HG03175 (cell line): ENCODE measurements around the gene CDC27.
"Not testable (repeated sequence)": the region's sequence is repeated elsewhere in the genome, so short reads cannot be mapped to it uniquely, and the experiment has no call there.

ENCODE experiments used
- ATAC-seq: cut with Tn5 transposase; IDR thresholded peaks from one replicate; pipeline ENCODE4 v1.9.1; 2021; ENCODE audit warnings: mild to moderate bottlenecking, moderate library complexity; ENCODE audit not compliant: unreplicated experiment

CDC27 gene

DNA sequence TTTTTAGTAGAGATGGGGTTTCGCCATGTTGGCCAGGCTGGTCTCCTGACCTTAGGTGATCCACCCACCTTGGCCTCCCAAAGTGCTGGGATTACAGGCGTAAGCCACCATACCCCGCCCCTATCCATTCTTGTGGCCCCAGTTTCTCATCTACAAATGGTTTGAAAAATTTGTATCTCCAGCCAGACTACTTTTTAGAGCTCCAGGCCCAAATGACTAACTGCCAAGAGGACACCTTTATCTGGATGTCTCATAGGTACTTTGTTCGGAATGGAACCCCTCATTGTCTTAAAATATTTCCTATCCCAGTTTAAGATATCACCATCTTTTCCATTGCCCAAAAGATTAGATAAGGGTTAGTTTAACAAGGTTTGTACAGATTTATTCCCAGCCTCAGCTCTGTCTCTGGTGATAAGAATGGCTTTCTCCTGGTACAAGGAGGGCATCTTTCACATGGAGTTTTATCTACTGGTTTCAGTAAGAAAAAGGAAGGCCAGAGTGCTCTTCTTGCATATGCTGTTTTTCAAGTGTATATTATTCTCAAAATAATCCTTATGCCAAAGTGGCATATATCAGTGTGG is 4.9 kb upstream of the CDC27 start:
- ATAC-seq = no peak

DNA sequence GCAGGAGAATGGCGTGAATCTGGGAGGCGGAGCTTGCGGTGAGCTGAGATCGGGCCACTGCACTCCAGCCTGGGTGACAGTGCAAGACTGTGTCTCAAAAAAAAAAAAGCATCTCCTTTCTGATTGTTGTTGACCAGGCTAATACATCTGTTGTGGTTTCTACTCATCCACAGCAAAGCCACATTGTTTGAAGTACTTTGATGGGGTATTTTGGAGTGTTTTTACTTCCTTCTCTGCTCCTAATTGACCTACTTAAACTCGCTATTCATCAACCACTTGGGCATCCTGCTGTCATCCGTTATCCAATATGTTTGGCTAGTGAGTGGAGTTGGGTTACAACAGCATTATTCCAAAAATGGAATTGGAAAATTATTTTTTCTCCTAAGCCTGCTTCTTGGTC is 3.5 kb upstream of the CDC27 start:
- ATAC-seq = no peak

DNA sequence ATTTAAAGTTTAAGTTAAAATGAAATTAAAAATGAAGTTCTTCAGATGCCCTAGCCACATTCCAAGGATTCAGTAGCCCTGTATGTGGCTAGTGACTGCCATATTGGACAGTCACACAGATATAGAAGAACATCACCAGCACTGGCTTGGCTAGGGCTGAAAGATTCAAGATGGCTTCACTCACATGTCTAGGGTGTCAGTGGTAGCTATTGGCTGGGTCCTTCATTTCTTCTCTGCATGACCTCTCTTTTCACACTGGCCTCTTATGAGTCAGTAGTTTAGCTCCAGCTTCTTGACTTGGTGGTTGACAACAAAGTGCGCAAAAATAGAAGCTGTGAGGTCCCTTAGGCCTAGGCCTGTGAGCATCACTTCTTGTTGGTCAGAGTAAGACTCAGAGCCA is 1.7 kb upstream of the CDC27 start:
- no peak for ATAC-seq

DNA sequence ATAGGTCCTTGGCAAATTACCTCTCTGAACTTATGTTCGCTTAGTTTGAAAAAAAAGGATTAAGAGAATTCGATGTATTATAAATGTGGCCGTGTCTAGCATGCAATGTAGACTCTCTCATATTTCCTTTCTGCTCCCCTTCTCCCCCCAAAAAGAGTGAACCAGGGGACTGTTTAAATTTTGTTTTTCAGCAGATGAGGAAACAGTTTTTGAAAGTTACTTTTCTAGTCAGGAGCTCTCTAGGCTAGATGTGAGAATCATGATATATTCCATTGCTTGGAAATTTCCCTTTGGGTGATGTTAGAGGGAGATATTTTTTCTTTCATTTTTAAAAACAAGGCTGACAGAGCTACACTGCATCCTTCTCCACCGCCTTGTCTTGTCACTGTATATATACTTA is 1.1 kb upstream of the CDC27 start:
- ATAC-seq = no peak

DNA sequence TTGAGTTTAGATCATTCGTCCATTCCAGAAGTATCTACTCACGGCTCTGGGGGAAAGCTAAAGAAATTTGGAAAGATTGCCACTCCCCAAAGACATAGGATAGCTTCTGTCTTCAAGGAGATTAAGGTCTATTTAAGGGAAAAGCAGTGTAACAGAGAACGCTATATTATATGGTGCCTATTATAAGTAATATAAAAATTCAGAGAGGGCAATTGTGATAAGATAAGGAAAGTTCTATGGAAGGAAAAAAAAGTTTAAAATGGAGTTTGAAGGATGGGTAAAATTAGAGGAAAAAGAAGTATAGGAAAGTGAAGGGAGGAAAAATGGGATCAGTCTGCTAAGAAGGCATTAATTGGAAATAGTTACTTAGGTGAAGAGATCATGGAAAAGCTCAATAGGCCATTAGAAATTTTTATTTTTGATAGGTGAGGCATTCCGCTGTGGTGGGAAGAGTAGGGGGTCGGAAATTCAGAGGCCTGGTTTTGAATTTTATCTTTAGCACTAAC is 690 bp upstream of the CDC27 start:
- no peak for ATAC-seq

DNA sequence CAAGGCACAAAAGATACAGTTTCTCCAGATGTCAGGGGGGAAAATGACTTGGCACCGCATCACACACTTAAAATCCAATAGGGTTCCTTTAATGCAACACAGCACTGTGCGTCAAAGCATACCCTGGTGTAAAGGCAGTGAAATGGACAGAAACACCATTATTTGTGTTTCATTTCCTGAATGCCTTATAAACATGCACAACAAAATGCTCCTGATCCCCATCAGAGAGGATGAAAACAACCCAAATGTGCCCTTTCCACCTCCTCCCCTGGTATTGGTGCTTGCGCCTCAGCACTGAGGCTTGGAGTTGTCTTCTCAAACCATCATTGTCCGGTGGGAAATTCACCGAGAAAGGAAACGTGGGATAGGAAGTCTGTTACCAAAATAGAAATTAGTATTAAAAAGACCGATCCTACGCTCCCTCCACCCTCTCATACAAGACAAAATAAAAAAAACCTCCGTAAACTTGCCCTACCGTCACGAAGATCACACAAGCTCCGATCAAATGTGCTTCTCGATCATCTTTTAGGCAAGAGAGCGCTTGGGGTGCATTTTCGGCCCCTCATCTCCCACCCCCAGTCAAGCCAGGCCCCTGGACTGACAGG is 722 bp downstream of the CDC27 start:
- no peak for ATAC-seq

DNA sequence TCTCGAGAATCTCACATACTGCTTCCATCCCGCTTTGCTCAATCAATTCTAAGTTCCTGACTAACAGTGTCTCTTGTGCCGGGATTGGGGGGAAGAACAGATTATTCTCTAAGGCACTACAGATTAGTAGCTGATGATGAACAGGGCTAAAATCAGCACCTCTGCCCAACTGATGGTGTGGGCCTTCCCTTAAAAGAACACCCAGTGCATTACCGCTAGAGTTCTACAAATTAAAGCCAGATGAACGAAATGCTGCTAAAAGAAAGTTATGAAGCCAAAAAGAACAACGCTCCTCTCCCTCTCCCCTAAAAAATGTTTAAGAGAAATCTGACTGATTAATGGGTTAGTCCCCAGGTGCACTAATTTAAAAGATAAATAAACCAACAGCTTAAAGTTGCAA is 4.4 kb downstream of the CDC27 start:
- no peak for ATAC-seq

DNA sequence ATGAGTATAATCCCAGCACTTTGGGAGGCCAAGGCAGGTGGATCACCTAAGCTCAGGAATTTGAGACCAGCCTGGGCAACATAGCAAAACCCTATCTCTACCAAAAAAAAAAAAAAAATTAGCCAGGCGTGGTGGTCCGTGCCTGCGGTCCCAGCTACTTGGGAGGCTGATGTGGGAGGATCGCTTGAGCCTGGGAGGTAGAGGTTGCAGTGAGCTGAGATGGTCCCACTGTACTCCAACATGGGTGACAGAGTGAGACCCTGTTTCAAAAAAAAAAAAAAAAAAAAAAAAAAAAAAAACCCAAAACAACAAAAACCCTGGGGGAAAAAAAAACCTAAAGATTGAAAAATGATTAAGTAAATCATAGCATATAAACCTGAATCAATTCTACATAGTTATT is 8.1 kb downstream of the CDC27 start:
- not testable (repeated sequence) for ATAC-seq

DNA sequence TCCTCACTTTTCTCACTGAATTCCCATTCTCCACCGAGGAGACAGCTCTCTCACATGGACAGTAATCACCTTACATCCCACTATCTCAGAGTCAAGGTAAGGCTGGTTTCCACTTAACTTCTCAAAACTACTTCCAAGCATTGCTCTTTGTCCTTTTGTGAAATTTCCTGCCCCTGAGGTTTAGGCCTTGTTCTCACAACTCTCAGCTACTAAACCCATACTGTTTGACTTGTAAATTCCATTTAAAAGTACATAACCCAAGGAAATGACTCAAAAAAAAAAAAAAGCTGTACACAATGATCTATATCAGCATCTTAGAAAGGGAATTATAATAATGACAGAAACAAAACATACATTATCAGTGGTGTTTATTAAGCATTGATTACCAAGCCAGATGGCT is 8.8 kb downstream of the CDC27 start:
- ATAC-seq = no peak

DNA sequence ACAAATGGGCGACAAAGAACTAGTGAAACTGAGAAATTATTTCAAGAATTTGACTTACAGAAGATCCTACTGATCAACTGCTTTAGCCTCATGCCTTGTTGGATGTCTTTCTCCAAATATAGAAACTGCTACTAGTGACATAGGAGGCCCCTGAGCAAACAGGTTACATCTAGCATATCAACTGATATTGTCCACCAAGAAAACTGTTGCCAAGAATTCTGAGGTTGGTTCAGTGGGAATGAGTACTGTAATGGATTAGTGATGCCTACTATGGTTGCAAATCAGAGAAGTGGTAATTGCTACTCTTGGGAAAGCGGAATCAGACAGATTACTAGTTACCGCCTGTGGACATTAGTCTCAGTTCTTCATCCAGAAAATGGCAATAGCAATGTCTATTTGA is 10.0 kb downstream of the CDC27 start:
- no peak for ATAC-seq

DNA sequence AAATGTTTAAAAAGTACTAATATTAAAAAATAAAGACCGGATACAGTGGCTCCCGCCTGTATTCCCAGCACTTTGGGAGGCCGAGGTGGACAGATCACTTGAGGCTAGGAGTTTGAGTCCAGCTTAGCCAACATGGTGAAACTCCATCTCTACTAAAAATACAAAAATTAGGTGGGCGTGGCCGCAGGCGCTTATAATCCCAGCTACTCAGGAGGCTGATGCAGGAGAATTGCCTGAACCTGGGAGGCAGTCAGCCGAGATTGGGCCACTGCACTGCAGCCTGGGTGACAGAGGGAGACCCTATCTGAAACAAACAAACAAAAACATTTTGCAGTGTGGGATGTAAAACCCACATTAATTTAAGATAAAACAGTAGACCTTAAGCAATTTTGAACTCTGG is 11.8 kb downstream of the CDC27 start:
- no peak for ATAC-seq

DNA sequence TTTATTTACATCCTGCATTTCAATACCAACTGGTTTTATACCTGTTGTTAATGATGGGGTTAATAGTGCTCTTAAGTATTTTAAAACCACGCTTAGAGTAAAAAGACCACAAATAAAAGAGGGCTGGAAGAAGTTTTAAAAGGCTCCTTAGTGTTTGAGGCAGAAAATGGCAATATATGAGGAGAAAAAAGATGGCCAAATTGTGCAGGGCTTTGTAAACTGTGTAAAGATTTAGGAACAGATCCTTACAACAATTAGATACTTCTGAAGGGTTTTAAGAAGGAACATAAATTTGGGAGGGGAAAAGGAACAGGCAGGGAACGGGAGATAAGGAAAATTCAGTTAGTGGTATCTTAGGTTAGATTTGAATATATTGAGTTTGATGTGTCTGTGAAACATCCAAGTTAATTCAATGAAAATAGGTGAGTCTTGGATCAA is 12.7 kb downstream of the CDC27 start:
- no peak for ATAC-seq

DNA sequence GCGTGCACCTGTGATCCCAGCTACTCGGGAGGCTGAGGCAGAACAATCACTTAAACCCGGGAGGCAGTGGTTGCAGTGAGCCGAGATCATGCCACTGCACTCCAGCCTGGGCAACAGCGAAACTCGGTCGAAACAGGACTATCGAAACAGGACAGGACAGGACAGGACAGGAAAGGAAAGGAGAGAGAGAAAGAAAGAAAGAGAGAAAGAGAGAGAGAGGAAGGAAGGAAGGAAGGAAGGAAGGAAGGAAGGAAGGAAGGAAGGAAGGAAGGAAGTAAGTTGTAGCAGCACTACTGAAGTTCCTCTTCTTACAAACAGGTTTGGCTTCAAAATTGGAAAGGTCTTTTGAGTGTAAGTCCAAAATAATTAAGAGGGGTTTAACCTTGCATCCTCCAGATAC is 14.3 kb downstream of the CDC27 start:
- ATAC-seq = not testable (repeated sequence)

DNA sequence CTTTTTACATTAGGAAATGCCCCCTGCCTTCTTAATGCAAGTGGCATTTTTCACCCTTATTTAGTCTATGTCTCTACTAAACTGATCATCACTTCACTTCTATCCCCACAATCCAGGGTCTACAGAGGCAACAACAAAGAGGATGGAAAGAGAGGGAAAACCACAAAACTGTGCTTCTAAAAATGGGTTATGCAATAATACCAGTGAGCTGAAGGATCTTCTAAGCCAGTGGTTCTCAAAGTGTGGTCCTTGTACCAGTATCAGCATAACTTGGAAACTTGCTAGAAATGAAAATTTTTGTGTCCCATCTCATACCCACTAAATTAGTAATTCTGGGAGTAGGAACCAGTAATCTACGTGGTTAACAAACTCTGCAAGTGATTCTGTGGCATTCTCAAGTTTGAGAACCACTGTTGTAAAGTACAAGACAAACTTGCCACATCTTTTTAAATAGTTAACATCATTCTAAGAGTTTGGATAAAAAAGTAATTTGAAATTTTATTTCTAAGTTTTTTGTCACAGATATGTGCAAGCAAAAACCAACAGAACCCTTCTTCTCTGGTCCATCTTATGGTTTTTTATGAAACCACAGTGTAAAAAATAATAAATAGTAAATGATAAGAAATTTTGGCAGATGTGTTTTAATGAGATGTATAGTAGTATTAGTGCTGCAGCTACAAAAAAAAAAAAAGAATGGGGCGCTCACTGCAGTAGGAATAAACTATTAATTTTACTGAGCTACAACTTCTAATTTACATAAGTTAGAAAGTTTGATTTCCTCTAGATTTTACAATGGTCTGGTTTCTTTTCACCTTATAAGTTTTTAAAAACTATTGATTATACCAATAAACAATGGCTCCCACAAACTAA is 16.2 kb downstream of the CDC27 start:
- ATAC-seq = no peak

DNA sequence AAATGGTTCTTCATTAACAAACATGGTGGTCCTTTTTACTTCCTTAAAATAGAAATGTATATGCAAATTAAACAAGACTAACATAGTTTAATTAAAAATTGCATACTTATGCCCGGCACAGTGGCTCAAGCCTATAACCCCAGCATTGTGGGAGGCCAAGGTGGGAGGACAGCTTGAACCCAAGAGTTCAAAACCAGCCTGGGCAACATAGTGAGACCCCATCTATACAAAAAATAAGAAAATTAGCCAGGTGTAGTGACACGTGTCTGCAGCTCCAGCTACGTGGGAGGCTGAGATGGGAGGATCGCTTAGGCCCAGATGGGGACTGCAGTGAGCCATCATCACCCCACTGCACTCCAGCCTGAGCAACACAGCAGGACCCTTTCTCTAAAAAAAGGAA is 18.4 kb downstream of the CDC27 start:
- ATAC-seq = no peak

DNA sequence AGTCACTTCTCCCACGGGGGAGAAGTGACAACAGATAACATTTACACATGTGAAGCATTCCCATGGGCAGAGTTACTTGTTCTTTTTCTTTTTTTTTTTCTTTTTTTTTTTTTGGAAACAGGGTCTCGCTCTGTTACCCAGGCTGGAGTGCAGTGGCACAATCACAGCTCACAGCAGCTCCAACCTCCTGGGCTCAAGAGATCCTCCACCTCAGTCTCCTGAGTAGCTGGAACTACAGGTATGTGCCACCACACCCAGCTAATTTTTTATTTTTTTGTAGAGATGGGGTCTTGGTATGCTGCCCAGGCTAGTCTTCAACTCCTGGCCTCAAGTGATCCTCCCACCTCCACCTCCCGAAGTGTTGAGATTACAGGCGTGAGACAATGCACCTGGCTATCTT is 20.2 kb downstream of the CDC27 start:
- ATAC-seq = not testable (repeated sequence)

DNA sequence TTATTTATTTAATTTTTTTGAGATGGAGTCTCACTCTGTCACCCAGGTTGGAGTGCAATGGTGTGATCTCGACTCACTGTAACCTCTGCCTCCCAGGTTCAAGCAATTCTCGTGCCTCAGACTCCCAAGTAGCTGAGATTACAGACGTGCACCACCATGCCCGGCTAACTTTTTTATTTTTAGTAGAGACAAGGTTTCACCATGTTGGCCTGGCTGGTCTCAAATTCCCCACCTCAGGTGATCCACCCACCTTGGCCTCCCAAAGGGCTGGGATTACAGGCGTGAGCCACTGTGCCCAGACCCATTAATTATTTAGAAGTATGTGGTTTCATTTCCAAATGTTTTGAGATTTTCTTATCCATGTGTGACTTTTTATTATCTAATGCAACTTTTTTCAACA is 22.2 kb downstream of the CDC27 start:
- ATAC-seq = not testable (repeated sequence)

DNA sequence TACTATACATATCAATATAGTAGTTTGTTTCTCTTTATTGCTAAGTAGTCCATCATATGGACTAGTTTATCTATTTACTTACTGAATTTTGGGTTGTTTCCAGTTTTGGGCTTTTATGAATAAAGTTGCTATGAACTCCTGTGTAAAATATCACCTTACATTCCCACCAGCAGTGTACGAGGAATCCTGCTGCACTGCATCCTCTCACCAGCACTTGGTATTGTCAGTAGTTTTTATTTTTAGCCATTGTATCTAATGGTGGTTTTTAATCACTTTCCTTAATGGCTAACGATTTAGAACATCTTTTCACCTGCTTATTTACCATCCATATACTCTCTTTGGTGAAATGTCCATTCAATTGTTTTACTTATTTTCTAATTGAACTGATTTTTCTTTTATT is 24.0 kb downstream of the CDC27 start:
- ATAC-seq = no peak

DNA sequence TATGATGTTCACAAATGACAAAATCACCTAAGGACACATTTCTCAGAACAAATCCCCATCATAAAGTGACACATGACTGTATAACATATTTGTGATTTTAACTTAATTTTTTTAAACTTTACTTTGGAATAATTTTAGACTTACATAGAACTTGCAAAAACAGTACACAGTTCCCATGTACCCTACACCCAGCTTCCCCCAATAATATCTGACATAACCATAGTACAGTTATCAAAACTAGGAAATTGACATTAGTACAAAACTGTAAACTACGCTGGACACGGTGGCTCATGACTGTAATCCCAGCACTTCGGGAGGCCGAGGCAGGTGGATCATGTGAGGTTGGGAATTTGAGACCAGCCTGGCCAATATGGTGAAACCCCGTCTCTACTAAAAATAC is 24.8 kb downstream of the CDC27 start:
- no peak for ATAC-seq

DNA sequence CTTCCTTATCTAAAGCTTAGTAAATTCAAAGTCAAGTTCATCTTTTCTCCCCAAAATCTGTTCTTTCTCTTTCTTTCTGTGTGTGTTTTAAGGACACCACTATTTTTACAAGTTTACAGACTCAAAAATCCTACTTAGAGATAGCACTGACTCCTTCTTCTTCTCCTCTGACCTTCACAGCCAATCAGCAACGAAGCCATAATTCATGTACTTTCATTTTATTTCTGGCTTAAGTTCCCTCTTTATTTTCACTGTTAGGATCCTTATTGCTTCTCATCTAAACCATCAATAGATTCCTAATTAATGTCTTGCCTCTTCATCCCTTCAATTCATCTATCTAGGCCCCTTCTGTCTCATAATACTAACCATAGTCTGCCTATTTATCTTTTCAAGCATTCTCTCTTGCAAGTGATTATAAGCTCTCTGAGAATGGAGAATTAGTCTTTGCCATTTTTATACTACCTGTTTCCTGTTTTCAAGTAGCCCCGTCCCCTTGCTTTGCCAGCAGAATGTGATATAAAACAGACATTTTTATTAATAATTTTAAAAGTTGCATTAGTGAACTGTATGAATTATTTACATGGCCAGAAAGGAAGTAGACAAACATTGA is 27.0 kb downstream of the CDC27 start:
- ATAC-seq = no peak

DNA sequence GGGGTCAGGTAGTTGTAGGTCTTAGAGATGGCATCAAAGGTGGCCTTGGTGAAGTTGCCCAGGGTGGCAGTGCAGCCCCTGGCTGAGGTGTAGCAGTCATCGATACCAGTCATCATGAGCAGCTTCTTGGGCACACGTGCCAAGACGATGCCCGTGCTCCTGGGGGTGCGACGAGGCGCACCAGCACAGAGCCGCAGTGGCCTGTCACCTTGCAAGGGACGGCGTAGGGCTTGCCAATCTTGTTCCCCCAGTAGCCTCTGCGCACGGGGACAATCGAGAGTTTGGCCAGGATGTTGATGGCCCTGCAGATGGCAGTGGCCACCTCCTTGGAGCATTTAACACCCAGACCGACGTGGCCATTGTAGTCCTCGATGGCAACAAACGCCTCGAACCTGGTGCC is 29.8 kb downstream of the CDC27 start:
- ATAC-seq = no peak

DNA sequence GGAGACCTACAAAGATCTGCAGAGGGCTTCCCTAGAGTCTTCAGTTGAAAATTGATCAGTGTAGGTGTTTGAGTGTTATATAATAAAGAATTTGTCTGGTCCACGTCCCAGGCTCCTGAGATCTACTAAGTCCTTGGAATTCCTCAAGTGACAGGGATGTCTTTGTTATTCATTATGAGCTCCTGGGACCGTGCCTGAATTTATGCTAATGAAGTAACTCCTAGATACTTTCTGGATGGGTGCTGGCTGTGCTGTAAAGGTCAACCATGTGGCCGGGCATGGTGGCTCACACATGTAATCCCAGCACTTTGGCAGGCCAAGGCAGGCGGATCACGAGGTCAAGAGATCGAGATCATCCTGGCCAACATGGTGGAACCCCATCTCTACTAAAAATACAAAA is 43.7 kb downstream of the CDC27 start:
- no peak for ATAC-seq
